Measurements from ENCODE around the gene PLEKHG4. TPM values are rescaled to one million over a fixed set of nuclear protein-coding genes. Genes with fewer than 3 reads are reported as not detected.
A peak's percentile ranks its signal among the peaks of the same experiment; 100 is the strongest.

Gene PLEKHG4
- total and polyA plus RNA-seq, 9 donors, result 5.1 to 38.6 (median 27.6) TPM

DNA sequence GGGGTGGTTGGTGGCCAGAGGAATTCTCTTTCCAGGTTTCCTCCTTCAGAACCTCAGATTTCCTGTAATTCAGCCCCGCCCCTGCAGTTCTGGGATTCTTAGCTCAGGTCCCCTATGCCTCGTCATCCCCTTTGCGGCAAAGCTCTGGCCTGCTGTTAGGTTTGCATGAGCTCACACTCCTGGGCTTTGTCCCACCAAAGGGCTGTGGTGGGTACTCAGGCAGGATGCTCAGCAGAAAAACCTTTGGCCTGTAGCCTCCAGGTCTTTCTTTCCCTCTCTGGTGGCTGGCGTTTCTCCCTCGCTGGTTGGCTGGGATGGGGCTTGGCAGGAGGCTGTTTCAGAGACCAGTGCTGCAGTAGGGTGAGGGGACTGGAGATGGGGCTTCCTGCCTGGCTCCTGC, 9.6 kb upstream of the PLEKHG4 start:
- peak in 1 of 5 donors; percentile 12 for DNase-seq
- intact Hi-C loops (cut with DNase I), result no loop called here
- 56 to 71% (median 58%) methylated on average over 5 of the region's 5 CpGs for WGBS, 3 donors
- no peaks in the 10 kb centered on the region for H3K9me3 ChIP-seq
- H3K4me3 ChIP-seq, result no peak overlapping the region
- H3K27ac ChIP-seq, result no peak overlapping the region
- TF ChIP-seq, protein P1, sequence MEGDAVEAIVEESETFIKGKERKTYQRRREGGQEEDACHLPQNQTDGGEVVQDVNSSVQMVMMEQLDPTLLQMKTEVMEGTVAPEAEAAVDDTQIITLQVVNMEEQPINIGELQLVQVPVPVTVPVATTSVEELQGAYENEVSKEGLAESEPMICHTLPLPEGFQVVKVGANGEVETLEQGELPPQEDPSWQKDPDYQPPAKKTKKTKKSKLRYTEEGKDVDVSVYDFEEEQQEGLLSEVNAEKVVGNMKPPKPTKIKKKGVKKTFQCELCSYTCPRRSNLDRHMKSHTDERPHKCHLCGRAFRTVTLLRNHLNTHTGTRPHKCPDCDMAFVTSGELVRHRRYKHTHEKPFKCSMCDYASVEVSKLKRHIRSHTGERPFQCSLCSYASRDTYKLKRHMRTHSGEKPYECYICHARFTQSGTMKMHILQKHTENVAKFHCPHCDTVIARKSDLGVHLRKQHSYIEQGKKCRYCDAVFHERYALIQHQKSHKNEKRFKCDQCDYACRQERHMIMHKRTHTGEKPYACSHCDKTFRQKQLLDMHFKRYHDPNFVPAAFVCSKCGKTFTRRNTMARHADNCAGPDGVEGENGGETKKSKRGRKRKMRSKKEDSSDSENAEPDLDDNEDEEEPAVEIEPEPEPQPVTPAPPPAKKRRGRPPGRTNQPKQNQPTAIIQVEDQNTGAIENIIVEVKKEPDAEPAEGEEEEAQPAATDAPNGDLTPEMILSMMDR (IDR thresholded peaks at IDR 0.05), result no peak
- TF ChIP-seq EP300 (IDR thresholded peaks at IDR 0.05) (no peak), POLR2A (IDR thresholded peaks at IDR 0.05) (no peak)
- H3K27me3 ChIP-seq, result no peaks in the 10 kb centered on the region
- no peaks in the 10 kb centered on the region for H3K4me1 ChIP-seq (ENCODE audit: insufficient read depth)
- no peaks in the 10 kb centered on the region for H3K36me3 ChIP-seq

DNA sequence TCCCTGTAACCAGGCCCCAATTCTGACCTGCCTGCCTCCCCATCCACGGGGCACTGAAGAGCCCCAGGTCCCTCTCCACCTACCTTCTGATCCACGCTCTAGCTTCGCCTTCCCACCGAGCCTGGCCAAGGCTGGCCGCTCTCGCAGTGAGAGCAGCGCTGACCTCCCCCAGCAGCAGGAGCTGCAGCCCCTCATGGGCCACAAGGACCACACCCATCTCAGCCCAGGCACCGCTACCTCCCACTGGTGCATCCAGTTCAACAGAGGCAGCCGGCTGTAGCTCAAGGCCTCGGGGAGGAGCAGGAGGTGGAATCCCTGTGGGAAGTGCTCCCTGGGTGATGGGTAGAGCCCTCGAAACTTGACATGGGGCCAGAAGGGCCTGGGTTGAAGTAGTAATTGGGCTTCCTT, 8.4 kb upstream of the PLEKHG4 start:
- H3K4me3 ChIP-seq, result no peak overlapping the region
- no peaks in the 10 kb centered on the region for H3K9me3 ChIP-seq
- intact Hi-C loops (cut with DNase I), result no loop called here
- no peak for TF ChIP-seq POLR2A (IDR thresholded peaks at IDR 0.05)
- TF ChIP-seq, protein P1 (IDR thresholded peaks at IDR 0.05), result no peak
- no peak for TF ChIP-seq EP300 (IDR thresholded peaks at IDR 0.05)
- H3K36me3 ChIP-seq, result no peaks in the 10 kb centered on the region
- no peaks in the 10 kb centered on the region for H3K4me1 ChIP-seq (ENCODE audit: insufficient read depth)
- no peak overlapping the region for H3K27ac ChIP-seq
- DNase-seq, result no peak
- 74 to 86% (median 82%) methylated on average over 11 of the region's 11 CpGs for WGBS, 3 donors
- no peaks in the 10 kb centered on the region for H3K27me3 ChIP-seq

DNA sequence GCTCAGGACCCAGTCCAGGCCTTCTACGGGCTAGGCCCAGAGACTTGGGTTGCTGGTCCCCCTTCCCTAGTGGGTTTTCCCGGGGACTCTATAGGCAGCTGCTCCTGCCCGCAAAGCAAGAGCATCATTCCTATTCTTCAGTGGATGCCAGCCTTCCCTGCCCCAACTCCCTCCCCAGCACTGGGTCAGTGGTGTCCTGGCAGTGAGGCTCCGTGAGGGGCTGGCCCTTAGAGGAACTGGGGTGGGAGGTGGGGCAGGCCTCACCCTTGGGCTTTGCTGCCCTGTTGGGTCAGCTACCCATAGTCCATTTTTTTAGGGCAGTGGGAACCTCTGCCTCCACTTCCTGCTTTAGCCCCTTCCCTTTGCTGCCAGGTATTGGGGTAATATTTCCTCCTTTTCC, 7.9 kb upstream of the PLEKHG4 start:
- DNase-seq, result no peak
- intact Hi-C loops (cut with DNase I), result no loop called here
- Histone ChIP-seq H3K27me3 (no peaks in the 10 kb centered on the region), H3K4me3 (no peak overlapping the region), H3K36me3 (no peaks in the 10 kb centered on the region), H3K4me1 (ENCODE audit: insufficient read depth) (no peaks in the 10 kb centered on the region), H3K9me3 (no peaks in the 10 kb centered on the region), H3K27ac (no peak overlapping the region)
- 86 to 91% (median 90%) methylated on average over 4 of the region's 4 CpGs for WGBS, 3 donors
- TF ChIP-seq, protein P1 (IDR thresholded peaks at IDR 0.05), result no peak
- TF ChIP-seq EP300 (IDR thresholded peaks at IDR 0.05) (no peak), POLR2A (IDR thresholded peaks at IDR 0.05) (no peak)

DNA sequence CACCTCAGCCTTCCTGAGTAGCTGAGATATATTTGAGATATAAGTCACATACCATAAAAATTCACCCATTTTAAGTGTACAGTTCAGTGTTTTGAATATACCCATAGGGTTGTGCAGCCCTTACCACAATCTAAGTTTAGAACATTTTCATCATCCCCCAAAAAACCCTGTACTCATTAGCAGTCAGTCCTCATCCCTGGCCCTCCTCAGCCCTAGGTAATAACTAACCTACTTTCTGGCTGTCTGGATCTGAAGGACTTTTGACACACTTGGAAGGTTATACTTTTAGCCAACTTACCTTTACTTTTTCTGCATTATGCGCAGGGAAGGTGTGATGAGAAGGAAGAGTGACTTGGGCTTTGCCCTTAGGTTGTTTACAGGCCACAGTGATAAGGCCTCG, 4.0 kb upstream of the PLEKHG4 start:
- no peak overlapping the region for H3K4me3 ChIP-seq
- H3K9me3 ChIP-seq, result no peaks in the 10 kb centered on the region
- DNase-seq, result no peak
- no peak overlapping the region for H3K27ac ChIP-seq
- H3K36me3 ChIP-seq, result no peaks in the 10 kb centered on the region
- no peak for TF ChIP-seq EP300 (IDR thresholded peaks at IDR 0.05)
- TF ChIP-seq, protein P1 (IDR thresholded peaks at IDR 0.05), result no peak
- TF ChIP-seq POLR2A (IDR thresholded peaks at IDR 0.05), result no peak
- no peaks in the 10 kb centered on the region for H3K27me3 ChIP-seq
- H3K4me1 ChIP-seq (ENCODE audit: insufficient read depth), result peaks cover 12% of the 10 kb centered on the region
- 66 to 78% (median 68%) methylated on average over 2 of the region's 2 CpGs for WGBS, 3 donors
- intact Hi-C loops (cut with DNase I), result loop anchor here in 1 of 4 donors (5.0 kb wide), 1 partner anchor 122 kb away; no protein-coding TSS in a partner anchor

Data from ovary (tissue), 9 donors.